ENCODE data around the gene ENTPD8. TPM values are rescaled to one million over a fixed set of nuclear protein-coding genes. Genes with fewer than 3 reads are reported as not detected.

The ENTPD8 gene
- total and polyA plus RNA-seq, 2 donors (not counting 3 experiments of a cell fraction or from before 2014, with no cell fraction given) = 0.44 to 0.51 TPM

GRCh38 chr9:137429974-137430722, 11.0 kb downstream of the ENTPD8 start:
- TF ChIP-seq MYC (IDR thresholded peaks at IDR 0.05; ENCODE audit: low read depth, low read length) (no peak), POLR2AphosphoS5 (IDR thresholded peaks at IDR 0.05; ENCODE audit: insufficient read depth, low read depth, low read length) (no peak), MAX (IDR thresholded peaks at IDR 0.05; ENCODE audit: insufficient read depth, insufficient read length) (no peak)
- H3K4me2 ChIP-seq (ENCODE audit: insufficient read depth, low read length) = no peak overlapping the region
- H3K9ac ChIP-seq (replicated peaks; ENCODE audit: extremely low read depth, insufficient read depth, low read length) = no peak overlapping the region
- dilution Hi-C loops (cut with MboI; ENCODE audit: extremely low pct_ligation_motif_present, low sequenced_read_pairs) (no loop called here), intact Hi-C loops (cut with micrococcal nuclease) (loop anchor here (10.0 kb wide), 1 partner anchor 95 kb away; no protein-coding TSS in a partner anchor)
- no peaks in the 10 kb centered on the region for H3K9me1 ChIP-seq (replicated peaks; ENCODE audit: control insufficient read depth, extremely low read depth, insufficient read depth, low read length)
- no peaks in the 10 kb centered on the region for H3K9me3 ChIP-seq (replicated peaks; ENCODE audit: control insufficient read depth, insufficient read depth, low read length)
- H2AFZ ChIP-seq (ENCODE audit: low read depth, low read length) = no peak overlapping the region
- no peak overlapping the region for H3K27ac ChIP-seq (ENCODE audit: insufficient read depth, low read depth, low read length)
- no peaks in the 10 kb centered on the region for H3K4me1 ChIP-seq (ENCODE audit: control insufficient read depth, extremely low read depth, insufficient read depth, low read length)
- no peaks in the 10 kb centered on the region for H3K79me2 ChIP-seq (ENCODE audit: control insufficient read depth, insufficient read depth, low read length)
- BruUV-seq (replicated peaks) = no TSS peak
- DNase-seq (ENCODE audit: low read depth, low spot score) (no peak), FAIRE-seq (no peak)
- ChIA-PET CTCF (no interaction called here), POLR2A (no interaction called here)
- no peaks in the 10 kb centered on the region for H3K27me3 ChIP-seq (ENCODE audit: control insufficient read depth in 2 of 2, insufficient read depth in 2 of 2, low read length in 2 of 2)
- no peaks in the 10 kb centered on the region for H4K20me1 ChIP-seq (replicated peaks; ENCODE audit: control insufficient read depth, extremely low read depth, insufficient read depth, low read length)
- H3K4me3 ChIP-seq (replicated peaks in 1 of 3; ENCODE audit: insufficient read depth in 1 of 3, low read depth in 1 of 3, low read length in 3 of 3) = no peak overlapping the region
- no peaks in the 10 kb centered on the region for H3K36me3 ChIP-seq (ENCODE audit: control insufficient read depth in 2 of 2, extremely low read depth in 1 of 2, insufficient read depth in 2 of 2, low read length in 2 of 2)

- intact Hi-C loops (cut with micrococcal nuclease) = loop anchor here (10.0 kb wide), 1 partner anchor 95 kb away; no protein-coding TSS in a partner anchor
- no peak overlapping the region for H3K9ac ChIP-seq (replicated peaks; ENCODE audit: extremely low read depth, insufficient read depth, low read length)
- no peak overlapping the region for H3K4me3 ChIP-seq (replicated peaks in 1 of 3; ENCODE audit: insufficient read depth in 1 of 3, low read depth in 1 of 3, low read length in 3 of 3)
- no peaks in the 10 kb centered on the region for H4K20me1 ChIP-seq (replicated peaks; ENCODE audit: control insufficient read depth, extremely low read depth, insufficient read depth, low read length)
- no peaks in the 10 kb centered on the region for H3K79me2 ChIP-seq (ENCODE audit: control insufficient read depth, insufficient read depth, low read length)
- ChIA-PET POLR2A (no interaction called here), CTCF (no interaction called here)
- dilution Hi-C loops (cut with MboI; ENCODE audit: extremely low pct_ligation_motif_present, low sequenced_read_pairs) = no loop called here
- H3K4me1 ChIP-seq (ENCODE audit: control insufficient read depth, extremely low read depth, insufficient read depth, low read length) = no peaks in the 10 kb centered on the region
- H3K9me3 ChIP-seq (replicated peaks; ENCODE audit: control insufficient read depth, insufficient read depth, low read length) = no peaks in the 10 kb centered on the region
- no peak overlapping the region for H3K4me2 ChIP-seq (ENCODE audit: insufficient read depth, low read length)
- FAIRE-seq = no peak
- H3K36me3 ChIP-seq (ENCODE audit: control insufficient read depth in 2 of 2, extremely low read depth in 1 of 2, insufficient read depth in 2 of 2, low read length in 2 of 2) = no peaks in the 10 kb centered on the region
- H3K27ac ChIP-seq (ENCODE audit: insufficient read depth, low read depth, low read length) = no peak overlapping the region
- no peak overlapping the region for H2AFZ ChIP-seq (ENCODE audit: low read depth, low read length)
- no TSS peak for BruUV-seq (replicated peaks)
- DNase-seq (ENCODE audit: low read depth, low spot score) = no peak
- H3K9me1 ChIP-seq (replicated peaks; ENCODE audit: control insufficient read depth, extremely low read depth, insufficient read depth, low read length) = no peaks in the 10 kb centered on the region
- TF ChIP-seq MAX (IDR thresholded peaks at IDR 0.05; ENCODE audit: insufficient read depth, insufficient read length) = no peak
- TF ChIP-seq GATA2 (IDR thresholded peaks at IDR 0.05; ENCODE audit: insufficient read depth, insufficient read length, low read depth, low read length) = no peak
- no peak for TF ChIP-seq FOS (IDR thresholded peaks at IDR 0.05; ENCODE audit: borderline replicate concordance, insufficient read depth, low read length)
- no peak for TF ChIP-seq POLR2AphosphoS5 (IDR thresholded peaks at IDR 0.05; ENCODE audit: insufficient read depth, low read depth, low read length)
- TF ChIP-seq, protein P1, sequence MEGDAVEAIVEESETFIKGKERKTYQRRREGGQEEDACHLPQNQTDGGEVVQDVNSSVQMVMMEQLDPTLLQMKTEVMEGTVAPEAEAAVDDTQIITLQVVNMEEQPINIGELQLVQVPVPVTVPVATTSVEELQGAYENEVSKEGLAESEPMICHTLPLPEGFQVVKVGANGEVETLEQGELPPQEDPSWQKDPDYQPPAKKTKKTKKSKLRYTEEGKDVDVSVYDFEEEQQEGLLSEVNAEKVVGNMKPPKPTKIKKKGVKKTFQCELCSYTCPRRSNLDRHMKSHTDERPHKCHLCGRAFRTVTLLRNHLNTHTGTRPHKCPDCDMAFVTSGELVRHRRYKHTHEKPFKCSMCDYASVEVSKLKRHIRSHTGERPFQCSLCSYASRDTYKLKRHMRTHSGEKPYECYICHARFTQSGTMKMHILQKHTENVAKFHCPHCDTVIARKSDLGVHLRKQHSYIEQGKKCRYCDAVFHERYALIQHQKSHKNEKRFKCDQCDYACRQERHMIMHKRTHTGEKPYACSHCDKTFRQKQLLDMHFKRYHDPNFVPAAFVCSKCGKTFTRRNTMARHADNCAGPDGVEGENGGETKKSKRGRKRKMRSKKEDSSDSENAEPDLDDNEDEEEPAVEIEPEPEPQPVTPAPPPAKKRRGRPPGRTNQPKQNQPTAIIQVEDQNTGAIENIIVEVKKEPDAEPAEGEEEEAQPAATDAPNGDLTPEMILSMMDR (IDR thresholded peaks at IDR 0.05; ENCODE audit: extremely low read depth in 1 of 2, insufficient read depth in 1 of 2, low read depth in 1 of 2, low read length in 2 of 2) = no peak
- no peak for TF ChIP-seq JUN (IDR thresholded peaks at IDR 0.05; ENCODE audit: borderline replicate concordance, insufficient read depth, insufficient read length, low read depth)
- no peak for TF ChIP-seq POLR2A (IDR thresholded peaks at IDR 0.05; ENCODE audit: low read depth, low read length)
- TF ChIP-seq MYC (IDR thresholded peaks at IDR 0.05; ENCODE audit: low read depth, low read length) = no peak
- no peak for TF ChIP-seq EZH2 (IDR thresholded peaks at IDR 0.05; ENCODE audit: borderline replicate concordance, low read depth, low read length, severe bottlenecking)
- no peaks in the 10 kb centered on the region for H3K27me3 ChIP-seq (ENCODE audit: control insufficient read depth in 2 of 2, insufficient read depth in 2 of 2, low read length in 2 of 2)
Measured at GRCh38 chr9:137429546-137429890, 11.6 kb downstream of the ENTPD8 start.

All from endothelial cell of umbilical vein (primary cell).